K562 (cell line): ENCODE data around the gene MAP3K6. TPM values are rescaled to one million over a fixed set of nuclear protein-coding genes. Genes with fewer than 3 reads are reported as not detected.

Experiments
- ARHGAP35 ChIP-seq: fragments of 450-650 bp; IDR thresholded peaks from 2 replicates; pipeline ENCODE4 v1.6.1; 2018; ENCODE audit not compliant: partially characterized antibody
- ESRRA ChIP-seq: fragments of 450-650 bp; IDR thresholded peaks from 2 replicates; pipeline ENCODE4 v1.6.1; 2014; ENCODE audit warnings: low read depth, mild to moderate bottlenecking, moderate library complexity, borderline replicate concordance
- JUND ChIP-seq, 2 experiments: IDR thresholded peaks; 2 replicates in 1 of 2; 3 replicates in 1 of 2; pipeline ENCODE4 v1.6.1; 2011; ENCODE audit warnings: borderline replicate concordance in 2 of 2, low read depth in 2 of 2, low read length in 2 of 2, improper control_type of control experiment in 1 of 2, missing biosample characterization in 1 of 2, missing genetic modification characterization in 1 of 2, missing genetic modification reagents in 1 of 2
- KLF10 ChIP-seq: fragments of 250-450 bp; sonication (Bioruptor Pico); IDR thresholded peaks from 2 replicates; pipeline ENCODE4 v1.6.1; 2021; ENCODE audit warnings: matching md5 sums
- MIER1 ChIP-seq: fragments of 450-650 bp; IDR thresholded peaks from 2 replicates; pipeline ENCODE4 v1.6.1; 2016; ENCODE audit warnings: antibody characterized with exemption, mild to moderate bottlenecking, low read depth
- PTBP1 ChIP-seq: fragments of 200-400 bp; formaldehyde crosslinking; IDR thresholded peaks from 2 replicates; pipeline ENCODE4 v1.6.1; 2017; ENCODE audit warnings: low read depth, low read length
- SIN3A ChIP-seq, 2 experiments: fragments of 150-350 bp in 1 of 2; IDR thresholded peaks; 2 replicates each; pipeline ENCODE4 v1.6.1; 2011 to 2016; ENCODE audit warnings: borderline replicate concordance in 2 of 2, low read depth in 2 of 2, low read length in 2 of 2, mild to moderate bottlenecking in 2 of 2, moderate library complexity in 2 of 2; ENCODE audit not compliant: control insufficient read depth in 1 of 2
- SMAD1 ChIP-seq: fragments of 150-350 bp; IDR thresholded peaks from 2 replicates; pipeline ENCODE4 v1.6.1; 2014; ENCODE audit warnings: low read length, low read depth; ENCODE audit not compliant: partially characterized antibody
- SP1 ChIP-seq: sonication (generic); formaldehyde crosslinking; IDR thresholded peaks from 2 replicates; pipeline ENCODE4 v1.8.1; 2022; ENCODE audit warnings: mild to moderate bottlenecking, missing genetic modification reagents
- ZFX ChIP-seq: sonication (generic); formaldehyde crosslinking; IDR thresholded peaks from 2 replicates; pipeline ENCODE4 v1.8.0; 2022; ENCODE audit warnings: mild to moderate bottlenecking, missing genetic modification reagents, moderate library complexity
- ZNF589 ChIP-seq: fragments of 200-800 bp; sonication (Bioruptor generic); IDR thresholded peaks from 2 replicates; pipeline ENCODE4 v1.6.1; 2016; ENCODE audit warnings: low read depth, missing genetic modification characterization, missing compliant biosample characterization
- ZNF699 ChIP-seq: fragments of 250-450 bp; sonication (Bioruptor Pico); IDR thresholded peaks from 2 replicates; pipeline ENCODE4 v1.8.0; 2021; ENCODE audit warnings: mild to moderate bottlenecking, moderate library complexity; ENCODE audit not compliant: insufficient replicate concordance
- ZZZ3 ChIP-seq: fragments of 450-650 bp; IDR thresholded peaks from 2 replicates; pipeline ENCODE4 v1.6.1; 2016; ENCODE audit warnings: antibody characterized with exemption, mild to moderate bottlenecking, moderate library complexity
- polyA plus RNA-seq, 8 experiments: library from polyadenylated mRNA; depleted of rRNA in 4 of 8; stranded (reverse) in 5 of 8; unstranded in 3 of 8; fragments of >200 nt; fragmentation: Nextera tagmentation in 2 of 8; fragmentation: Illumina TruSeq in 1 of 8; extraction: Ambion mirVana in 2 of 8; extraction: Trizol in 1 of 8; gene quantifications; 2 replicates each; pipeline versions ENCODE4 v1.2.1 to v1.2.3, GENCODE V29; 2011 to 2014; ENCODE audit warnings: inconsistent platforms in 1 of 8, missing spikeins in 1 of 8
- total RNA-seq, 7 experiments: library from RNA; depleted of rRNA in 6 of 7; stranded (reverse); fragments of >200 nt in 6 of 7; fragmentation: Illumina TruSeq in 2 of 7; extraction: Trizol in 2 of 7; gene quantifications; 2 replicates each; pipeline versions ENCODE4 v1.2.1 to v1.2.3, GENCODE V29; 2011 to 2021; ENCODE audit warnings: low replicate concordance in 1 of 7
- TF ChIP-seq, protein P1 (sequence below): fragments of 450-650 bp; formaldehyde crosslinking; conservative IDR thresholded peaks from 2 replicates; pipeline ENCODE4 v1.4.0; 2022; ENCODE audit warnings: mild to moderate bottlenecking, missing genetic modification characterization
- TF ChIP-seq, protein P2 (sequence below): fragments of 250-450 bp; sonication (Bioruptor Pico); IDR thresholded peaks from 2 replicates; pipeline ENCODE4 v1.5.0; 2020; ENCODE audit warnings: mild to moderate bottlenecking
- TF ChIP-seq, protein P3 (sequence below): sonication (generic); formaldehyde crosslinking; IDR thresholded peaks from 2 replicates; pipeline ENCODE4 v1.8.1; 2023; ENCODE audit warnings: mild to moderate bottlenecking, missing genetic modification reagents
- TF ChIP-seq, protein P4 (sequence below): sonication (generic); formaldehyde crosslinking; IDR thresholded peaks from 2 replicates; pipeline ENCODE4 v1.8.0; 2022; ENCODE audit warnings: mild to moderate bottlenecking, missing genetic modification reagents
- TF ChIP-seq, protein P5 (sequence below): IDR thresholded peaks from 2 replicates; pipeline ENCODE4 v1.6.1; 2011; ENCODE audit warnings: borderline replicate concordance, low read depth, mild to moderate bottlenecking, moderate library complexity, low read length; ENCODE audit not compliant: insufficient read depth, poor library complexity, severe bottlenecking

The MAP3K6 gene
- total and polyA plus RNA-seq, 9 of the 15 experiments (the other 6 are each of a cell fraction or from before 2014, with no cell fraction given): 0.99 to 21.9 (median 7.0) TPM

DNA sequence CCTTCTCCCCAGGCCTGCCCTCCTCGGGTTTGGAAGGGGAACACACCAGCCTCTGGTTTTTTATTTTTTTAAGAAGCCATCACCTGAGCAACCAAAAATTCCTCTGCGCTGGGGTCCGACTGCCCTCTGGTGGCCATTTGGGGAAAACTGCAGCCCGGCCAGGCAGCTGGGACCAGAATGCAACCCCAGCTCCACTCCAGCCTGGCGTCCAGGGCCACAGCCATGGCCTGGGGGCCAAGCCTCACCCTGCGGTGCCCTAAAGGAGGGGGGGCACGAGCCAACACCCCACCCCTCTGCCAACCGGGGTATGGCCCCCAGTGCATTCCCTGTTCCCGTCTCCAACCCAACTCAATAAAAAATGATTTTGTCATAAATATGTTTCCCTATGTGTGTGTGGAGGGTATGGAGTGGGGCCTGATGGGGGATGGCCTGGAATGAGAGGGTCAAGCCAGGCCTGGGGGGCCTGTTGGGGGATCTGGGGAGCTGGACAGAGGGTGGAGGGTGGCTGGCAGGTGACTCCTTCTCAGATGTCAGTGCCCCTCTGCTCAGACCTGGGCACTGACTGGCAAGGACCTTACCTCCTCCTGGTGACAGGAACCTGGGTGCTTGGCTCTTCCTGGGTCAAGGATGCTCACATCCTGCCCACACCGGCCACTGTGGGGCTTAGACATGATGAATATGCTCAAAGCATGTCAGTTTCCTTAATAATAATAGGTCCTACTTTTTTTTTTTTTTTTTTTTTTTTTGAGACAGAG is 28.9 kb upstream of the MAP3K6 start (continued):
- TF ChIP-seq, protein P1, sequence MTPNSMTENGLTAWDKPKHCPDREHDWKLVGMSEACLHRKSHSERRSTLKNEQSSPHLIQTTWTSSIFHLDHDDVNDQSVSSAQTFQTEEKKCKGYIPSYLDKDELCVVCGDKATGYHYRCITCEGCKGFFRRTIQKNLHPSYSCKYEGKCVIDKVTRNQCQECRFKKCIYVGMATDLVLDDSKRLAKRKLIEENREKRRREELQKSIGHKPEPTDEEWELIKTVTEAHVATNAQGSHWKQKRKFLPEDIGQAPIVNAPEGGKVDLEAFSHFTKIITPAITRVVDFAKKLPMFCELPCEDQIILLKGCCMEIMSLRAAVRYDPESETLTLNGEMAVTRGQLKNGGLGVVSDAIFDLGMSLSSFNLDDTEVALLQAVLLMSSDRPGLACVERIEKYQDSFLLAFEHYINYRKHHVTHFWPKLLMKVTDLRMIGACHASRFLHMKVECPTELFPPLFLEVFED (CRISPR knock-in tag): no peak
- TF ChIP-seq SP1 (CRISPR knock-in tag): no peak
- TF ChIP-seq, protein P2, sequence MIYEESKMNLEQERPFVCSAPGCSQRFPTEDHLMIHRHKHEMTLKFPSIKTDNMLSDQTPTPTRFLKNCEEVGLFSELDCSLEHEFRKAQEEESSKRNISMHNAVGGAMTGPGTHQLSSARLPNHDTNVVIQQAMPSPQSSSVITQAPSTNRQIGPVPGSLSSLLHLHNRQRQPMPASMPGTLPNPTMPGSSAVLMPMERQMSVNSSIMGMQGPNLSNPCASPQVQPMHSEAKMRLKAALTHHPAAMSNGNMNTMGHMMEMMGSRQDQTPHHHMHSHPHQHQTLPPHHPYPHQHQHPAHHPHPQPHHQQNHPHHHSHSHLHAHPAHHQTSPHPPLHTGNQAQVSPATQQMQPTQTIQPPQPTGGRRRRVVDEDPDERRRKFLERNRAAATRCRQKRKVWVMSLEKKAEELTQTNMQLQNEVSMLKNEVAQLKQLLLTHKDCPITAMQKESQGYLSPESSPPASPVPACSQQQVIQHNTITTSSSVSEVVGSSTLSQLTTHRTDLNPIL: no peak
- TF ChIP-seq ESRRA: no peak
- TF ChIP-seq ZFX: no peak
- TF ChIP-seq JUND (IDR thresholded peaks at IDR 0.05; ENCODE audit: borderline replicate concordance, low read depth, low read length): peak; percentile 55; the same call in 1 of the 2 replicates
- no peak; the same call in 2 of the 3 replicates for TF ChIP-seq JUND (tag; IDR thresholded peaks at IDR 0.05; ENCODE audit: borderline replicate concordance, low read depth, low read length)
- TF ChIP-seq, protein P3, sequence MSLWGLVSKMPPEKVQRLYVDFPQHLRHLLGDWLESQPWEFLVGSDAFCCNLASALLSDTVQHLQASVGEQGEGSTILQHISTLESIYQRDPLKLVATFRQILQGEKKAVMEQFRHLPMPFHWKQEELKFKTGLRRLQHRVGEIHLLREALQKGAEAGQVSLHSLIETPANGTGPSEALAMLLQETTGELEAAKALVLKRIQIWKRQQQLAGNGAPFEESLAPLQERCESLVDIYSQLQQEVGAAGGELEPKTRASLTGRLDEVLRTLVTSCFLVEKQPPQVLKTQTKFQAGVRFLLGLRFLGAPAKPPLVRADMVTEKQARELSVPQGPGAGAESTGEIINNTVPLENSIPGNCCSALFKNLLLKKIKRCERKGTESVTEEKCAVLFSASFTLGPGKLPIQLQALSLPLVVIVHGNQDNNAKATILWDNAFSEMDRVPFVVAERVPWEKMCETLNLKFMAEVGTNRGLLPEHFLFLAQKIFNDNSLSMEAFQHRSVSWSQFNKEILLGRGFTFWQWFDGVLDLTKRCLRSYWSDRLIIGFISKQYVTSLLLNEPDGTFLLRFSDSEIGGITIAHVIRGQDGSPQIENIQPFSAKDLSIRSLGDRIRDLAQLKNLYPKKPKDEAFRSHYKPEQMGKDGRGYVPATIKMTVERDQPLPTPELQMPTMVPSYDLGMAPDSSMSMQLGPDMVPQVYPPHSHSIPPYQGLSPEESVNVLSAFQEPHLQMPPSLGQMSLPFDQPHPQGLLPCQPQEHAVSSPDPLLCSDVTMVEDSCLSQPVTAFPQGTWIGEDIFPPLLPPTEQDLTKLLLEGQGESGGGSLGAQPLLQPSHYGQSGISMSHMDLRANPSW (CRISPR knock-in tag): no peak
- no peak for TF ChIP-seq ARHGAP35
- TF ChIP-seq PTBP1: no peak
- TF ChIP-seq, protein P4, sequence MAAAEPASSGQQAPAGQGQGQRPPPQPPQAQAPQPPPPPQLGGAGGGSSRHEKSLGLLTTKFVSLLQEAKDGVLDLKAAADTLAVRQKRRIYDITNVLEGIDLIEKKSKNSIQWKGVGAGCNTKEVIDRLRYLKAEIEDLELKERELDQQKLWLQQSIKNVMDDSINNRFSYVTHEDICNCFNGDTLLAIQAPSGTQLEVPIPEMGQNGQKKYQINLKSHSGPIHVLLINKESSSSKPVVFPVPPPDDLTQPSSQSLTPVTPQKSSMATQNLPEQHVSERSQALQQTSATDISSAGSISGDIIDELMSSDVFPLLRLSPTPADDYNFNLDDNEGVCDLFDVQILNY: no peak
- TF ChIP-seq ZNF589 (CRISPR knock-in tag): no peak
- TF ChIP-seq ZNF699 (CRISPR knock-in tag): no peak
- no peak for TF ChIP-seq MIER1
- no peak for TF ChIP-seq SIN3A (IDR thresholded peaks at IDR 0.05; ENCODE audit: borderline replicate concordance in 2 of 2, control insufficient read depth in 1 of 2, low read depth in 2 of 2, low read length in 2 of 2)
- no peak for TF ChIP-seq SMAD1
- no peak for TF ChIP-seq ZZZ3
- no peak for TF ChIP-seq KLF10 (CRISPR knock-in tag)
- TF ChIP-seq, protein P5, sequence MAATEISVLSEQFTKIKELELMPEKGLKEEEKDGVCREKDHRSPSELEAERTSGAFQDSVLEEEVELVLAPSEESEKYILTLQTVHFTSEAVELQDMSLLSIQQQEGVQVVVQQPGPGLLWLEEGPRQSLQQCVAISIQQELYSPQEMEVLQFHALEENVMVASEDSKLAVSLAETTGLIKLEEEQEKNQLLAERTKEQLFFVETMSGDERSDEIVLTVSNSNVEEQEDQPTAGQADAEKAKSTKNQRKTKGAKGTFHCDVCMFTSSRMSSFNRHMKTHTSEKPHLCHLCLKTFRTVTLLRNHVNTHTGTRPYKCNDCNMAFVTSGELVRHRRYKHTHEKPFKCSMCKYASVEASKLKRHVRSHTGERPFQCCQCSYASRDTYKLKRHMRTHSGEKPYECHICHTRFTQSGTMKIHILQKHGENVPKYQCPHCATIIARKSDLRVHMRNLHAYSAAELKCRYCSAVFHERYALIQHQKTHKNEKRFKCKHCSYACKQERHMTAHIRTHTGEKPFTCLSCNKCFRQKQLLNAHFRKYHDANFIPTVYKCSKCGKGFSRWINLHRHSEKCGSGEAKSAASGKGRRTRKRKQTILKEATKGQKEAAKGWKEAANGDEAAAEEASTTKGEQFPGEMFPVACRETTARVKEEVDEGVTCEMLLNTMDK: peak; percentile 57
